ENCODE results near the gene SST. TPM values are rescaled to one million over a fixed set of nuclear protein-coding genes. Genes with fewer than 3 reads are reported as not detected.

Gene SST
- total and polyA plus RNA-seq, 2 of the 13 experiments (the other 11 are each of a cell fraction or from before 2014, with no cell fraction given), result not detected

GRCh38 chr3:187706971-187707370 is 36.8 kb upstream of the SST start (continued):
- TF ChIP-seq ZHX2 (IDR thresholded peaks at IDR 0.05; ENCODE audit: low read depth) (no peak), ZHX2 (CRISPR knock-in tag; IDR thresholded peaks at IDR 0.05; ENCODE audit: borderline replicate concordance) (no peak), DR1 (CRISPR knock-in tag; IDR thresholded peaks at IDR 0.05) (no peak), ZSCAN20 (CRISPR knock-in tag; IDR thresholded peaks at IDR 0.05; ENCODE audit: borderline replicate concordance) (no peak), KLF16 (CRISPR knock-in tag; IDR thresholded peaks at IDR 0.05) (no peak), SMYD3 (CRISPR knock-in tag; IDR thresholded peaks at IDR 0.05) (no peak), ERF (CRISPR knock-in tag; IDR thresholded peaks at IDR 0.05) (no peak)

GRCh38 chr3:187705164-187705563 is 35.0 kb upstream of the SST start:
- H2AFZ ChIP-seq (ENCODE audit: low read length), result no peak overlapping the region
- no peaks in the 10 kb centered on the region for H3K36me3 ChIP-seq (replicated peaks in 1 of 2; ENCODE audit: control insufficient read depth in 1 of 2, insufficient read depth in 2 of 2, low read length in 2 of 2)
- ChIA-PET POLR2A (no interaction called here), CTCF (ENCODE audit: low intra/inter-chr PET ratio, low total read pairs) (no interaction called here)
- in situ Hi-C loops (cut with HindIII; ENCODE audit: extremely low pct_ligation_motif_present, low pct_unique_long_range_greater_than_20kb), result no loop called here
- no peaks in the 10 kb centered on the region for H3K4me1 ChIP-seq (ENCODE audit: insufficient read depth, low read length)
- no peaks in the 10 kb centered on the region for H3K9me3 ChIP-seq (ENCODE audit: low read length)
- H3K79me2 ChIP-seq (ENCODE audit: insufficient read depth, low read length), result no peaks in the 10 kb centered on the region
- DNase-seq (ENCODE audit: low spot score) (no peak), ATAC-seq (no peak), FAIRE-seq (no peak)
- peaks cover 0 to 6% of the 10 kb centered on the region in 2 experiments; a peak in 1 of 5 replicates for H3K27me3 ChIP-seq (ENCODE audit: control insufficient read depth in 1 of 2, insufficient read depth in 2 of 2, low read length in 2 of 2)
- H3K4me3 ChIP-seq (replicated peaks in 1 of 3; ENCODE audit: insufficient read depth in 1 of 3, low read depth in 2 of 3, low read length in 3 of 3), result no peak overlapping the region
- H3K27ac ChIP-seq (ENCODE audit: extremely low read length, insufficient read depth, low read length), result no peak overlapping the region
- no peaks in the 10 kb centered on the region for H4K20me1 ChIP-seq (ENCODE audit: insufficient read depth, low read length)
- no peak overlapping the region for H3K9ac ChIP-seq (ENCODE audit: insufficient read depth, low read depth, low read length)
- BruUV-seq (replicated peaks), result no TSS peak
- intact Hi-C loops (cut with micrococcal nuclease; ENCODE audit: unreplicated experiment), result no loop called here
- no peak overlapping the region for H3K4me2 ChIP-seq (ENCODE audit: low read depth, low read length)
- TF ChIP-seq NFAT5 (CRISPR knock-in tag; IDR thresholded peaks at IDR 0.05), result no peak
- TF ChIP-seq ARHGAP35 (CRISPR knock-in tag; IDR thresholded peaks at IDR 0.05; ENCODE audit: borderline replicate concordance), result no peak
- no peak for TF ChIP-seq SNAPC2 (CRISPR knock-in tag; IDR thresholded peaks at IDR 0.05)
- no peak for TF ChIP-seq ZNF350 (CRISPR knock-in tag; IDR thresholded peaks at IDR 0.05; ENCODE audit: borderline replicate concordance, low read depth)
- TF ChIP-seq ATF3 (CRISPR knock-in tag; IDR thresholded peaks at IDR 0.05), result no peak

All from HepG2 (cell line).